ENCODE results near the gene NPAS3.

NPAS3 gene

GRCh38 chr14:33781236-33781635, 842.6 kb downstream of the NPAS3 start:
- H3K27me3 ChIP-seq (ENCODE audit: control insufficient read depth in 1 of 2, insufficient read depth in 2 of 2, low read length in 2 of 2), result no peaks in the 10 kb centered on the region
- no peak overlapping the region for H3K27ac ChIP-seq (ENCODE audit: low read length)
- no peak overlapping the region for H3K9ac ChIP-seq (ENCODE audit: low read length in 2 of 2)

GRCh38 chr14:33782923-33783322, 844.2 kb downstream of the NPAS3 start:
- no peaks in the 10 kb centered on the region for H3K36me3 ChIP-seq (ENCODE audit: control insufficient read depth in 2 of 2, insufficient read depth in 2 of 2, low read length in 2 of 2)
- no peak overlapping the region for H3K4me3 ChIP-seq (ENCODE audit: low read length in 2 of 2)
- H3K27ac ChIP-seq (ENCODE audit: low read length), result no peak overlapping the region
- no peak overlapping the region for H3K9ac ChIP-seq (ENCODE audit: low read length in 2 of 2)
- peaks cover 2% of the 10 kb centered on the region for H3K4me1 ChIP-seq (ENCODE audit: control insufficient read depth, insufficient read depth, low read length)
- no peaks in the 10 kb centered on the region for H3K9me3 ChIP-seq (ENCODE audit: control insufficient read depth in 2 of 2, low read length in 2 of 2)
- H3K27me3 ChIP-seq (ENCODE audit: control insufficient read depth in 1 of 2, insufficient read depth in 2 of 2, low read length in 2 of 2), result no peaks in the 10 kb centered on the region

More at GRCh38 chr14:33781236-33781635, 842.6 kb downstream of the NPAS3 start:
- Histone ChIP-seq H3K4me3 (ENCODE audit: low read length in 2 of 2) (no peak overlapping the region), H3K4me1 (ENCODE audit: control insufficient read depth, insufficient read depth, low read length) (peaks cover 2% of the 10 kb centered on the region), H3K9me3 (ENCODE audit: control insufficient read depth in 2 of 2, low read length in 2 of 2) (no peaks in the 10 kb centered on the region), H3K36me3 (ENCODE audit: control insufficient read depth in 2 of 2, insufficient read depth in 2 of 2, low read length in 2 of 2) (no peaks in the 10 kb centered on the region)

GRCh38 chr14:33786091-33786825, 847.6 kb downstream of the NPAS3 start:
- no peak overlapping the region for H3K27ac ChIP-seq (ENCODE audit: low read length)
- H3K36me3 ChIP-seq (ENCODE audit: control insufficient read depth in 2 of 2, insufficient read depth in 2 of 2, low read length in 2 of 2), result no peaks in the 10 kb centered on the region
- no peaks in the 10 kb centered on the region for H3K9me3 ChIP-seq (ENCODE audit: control insufficient read depth in 2 of 2, low read length in 2 of 2)
- no peak overlapping the region for H3K9ac ChIP-seq (ENCODE audit: low read length in 2 of 2)
- no peak overlapping the region for H3K4me3 ChIP-seq (ENCODE audit: low read length in 2 of 2)
- no peaks in the 10 kb centered on the region for H3K27me3 ChIP-seq (ENCODE audit: control insufficient read depth in 1 of 2, insufficient read depth in 2 of 2, low read length in 2 of 2)
- H3K4me1 ChIP-seq (ENCODE audit: control insufficient read depth, insufficient read depth, low read length), result no peaks in the 10 kb centered on the region

- Histone ChIP-seq H3K27me3 (ENCODE audit: control insufficient read depth in 1 of 2, insufficient read depth in 2 of 2, low read length in 2 of 2) (no peaks in the 10 kb centered on the region), H3K27ac (ENCODE audit: low read length) (no peak overlapping the region), H3K36me3 (ENCODE audit: control insufficient read depth in 2 of 2, insufficient read depth in 2 of 2, low read length in 2 of 2) (no peaks in the 10 kb centered on the region), H3K9ac (ENCODE audit: low read length in 2 of 2) (no peak overlapping the region), H3K9me3 (ENCODE audit: control insufficient read depth in 2 of 2, low read length in 2 of 2) (no peaks in the 10 kb centered on the region), H3K4me1 (ENCODE audit: control insufficient read depth, insufficient read depth, low read length) (peaks cover 2% of the 10 kb centered on the region), H3K4me3 (ENCODE audit: low read length in 2 of 2) (no peak overlapping the region)
Observed at GRCh38 chr14:33788161-33788560, 849.5 kb downstream of the NPAS3 start.

GRCh38 chr14:33790996-33791395, 852.3 kb downstream of the NPAS3 start:
- Histone ChIP-seq H3K27ac (ENCODE audit: low read length) (no peak overlapping the region), H3K4me3 (ENCODE audit: low read length in 2 of 2) (no peak overlapping the region), H3K36me3 (ENCODE audit: control insufficient read depth in 2 of 2, insufficient read depth in 2 of 2, low read length in 2 of 2) (no peaks in the 10 kb centered on the region), H3K9ac (ENCODE audit: low read length in 2 of 2) (no peak overlapping the region), H3K27me3 (ENCODE audit: control insufficient read depth in 1 of 2, insufficient read depth in 2 of 2, low read length in 2 of 2) (no peaks in the 10 kb centered on the region), H3K9me3 (ENCODE audit: control insufficient read depth in 2 of 2, low read length in 2 of 2) (no peaks in the 10 kb centered on the region), H3K4me1 (ENCODE audit: control insufficient read depth, insufficient read depth, low read length) (peaks cover 8% of the 10 kb centered on the region)

GRCh38 chr14:33792009-33792719, 853.5 kb downstream of the NPAS3 start:
- Histone ChIP-seq H3K27ac (ENCODE audit: low read length) (no peak overlapping the region), H3K36me3 (ENCODE audit: control insufficient read depth in 2 of 2, insufficient read depth in 2 of 2, low read length in 2 of 2) (no peaks in the 10 kb centered on the region), H3K4me1 (ENCODE audit: control insufficient read depth, insufficient read depth, low read length) (peaks cover 8% of the 10 kb centered on the region), H3K4me3 (ENCODE audit: low read length in 2 of 2) (peak overlapping the region; percentile 65 to 70), H3K9ac (ENCODE audit: low read length in 2 of 2) (no peak overlapping the region), H3K27me3 (ENCODE audit: control insufficient read depth in 1 of 2, insufficient read depth in 2 of 2, low read length in 2 of 2) (no peaks in the 10 kb centered on the region), H3K9me3 (ENCODE audit: control insufficient read depth in 2 of 2, low read length in 2 of 2) (no peaks in the 10 kb centered on the region)

GRCh38 chr14:33792720-33793368, 854.2 kb downstream of the NPAS3 start:
- Histone ChIP-seq H3K9me3 (ENCODE audit: control insufficient read depth in 2 of 2, low read length in 2 of 2) (no peaks in the 10 kb centered on the region), H3K36me3 (ENCODE audit: control insufficient read depth in 2 of 2, insufficient read depth in 2 of 2, low read length in 2 of 2) (peaks cover 0 to 2% of the 10 kb centered on the region in 2 donors), H3K27me3 (ENCODE audit: control insufficient read depth in 1 of 2, insufficient read depth in 2 of 2, low read length in 2 of 2) (no peaks in the 10 kb centered on the region), H3K27ac (ENCODE audit: low read length) (peak overlapping the region; percentile 53), H3K4me3 (ENCODE audit: low read length in 2 of 2) (peak overlapping the region; percentile 65 to 70), H3K4me1 (ENCODE audit: control insufficient read depth, insufficient read depth, low read length) (peaks cover 8% of the 10 kb centered on the region), H3K9ac (ENCODE audit: low read length in 2 of 2) (peak overlapping the region; percentile 47 to 64)

GRCh38 chr14:33793398-33794110, 854.9 kb downstream of the NPAS3 start:
- Histone ChIP-seq H3K4me1 (ENCODE audit: control insufficient read depth, insufficient read depth, low read length) (peaks cover 8% of the 10 kb centered on the region), H3K27me3 (ENCODE audit: control insufficient read depth in 1 of 2, insufficient read depth in 2 of 2, low read length in 2 of 2) (no peaks in the 10 kb centered on the region), H3K27ac (ENCODE audit: low read length) (peak overlapping the region; percentile 53), H3K4me3 (ENCODE audit: low read length in 2 of 2) (peak overlapping the region; percentile 65 to 70), H3K36me3 (ENCODE audit: control insufficient read depth in 2 of 2, insufficient read depth in 2 of 2, low read length in 2 of 2) (peaks cover 0 to 2% of the 10 kb centered on the region in 2 donors), H3K9ac (ENCODE audit: low read length in 2 of 2) (peak overlapping the region in 1 of 2 donors; percentile 47), H3K9me3 (ENCODE audit: control insufficient read depth in 2 of 2, low read length in 2 of 2) (no peaks in the 10 kb centered on the region)

- H3K9me3 ChIP-seq (ENCODE audit: control insufficient read depth in 2 of 2, low read length in 2 of 2), result no peaks in the 10 kb centered on the region
- H3K4me3 ChIP-seq (ENCODE audit: low read length in 2 of 2), result no peak overlapping the region
- peaks cover 0 to 2% of the 10 kb centered on the region in 2 donors for H3K36me3 ChIP-seq (ENCODE audit: control insufficient read depth in 2 of 2, insufficient read depth in 2 of 2, low read length in 2 of 2)
- H3K4me1 ChIP-seq (ENCODE audit: control insufficient read depth, insufficient read depth, low read length), result peaks cover 8% of the 10 kb centered on the region
- H3K27me3 ChIP-seq (ENCODE audit: control insufficient read depth in 1 of 2, insufficient read depth in 2 of 2, low read length in 2 of 2), result no peaks in the 10 kb centered on the region
- H3K9ac ChIP-seq (ENCODE audit: low read length in 2 of 2), result no peak overlapping the region
- no peak overlapping the region for H3K27ac ChIP-seq (ENCODE audit: low read length)
Observed at GRCh38 chr14:33794791-33795305, 856.2 kb downstream of the NPAS3 start.

GRCh38 chr14:33796356-33796755, 857.7 kb downstream of the NPAS3 start:
- H3K9me3 ChIP-seq (ENCODE audit: control insufficient read depth in 2 of 2, low read length in 2 of 2), result no peaks in the 10 kb centered on the region
- H3K27me3 ChIP-seq (ENCODE audit: control insufficient read depth in 1 of 2, insufficient read depth in 2 of 2, low read length in 2 of 2), result peaks cover 0 to 4% of the 10 kb centered on the region in 2 donors
- no peak overlapping the region for H3K9ac ChIP-seq (ENCODE audit: low read length in 2 of 2)
- peaks cover 0 to 2% of the 10 kb centered on the region in 2 donors for H3K36me3 ChIP-seq (ENCODE audit: control insufficient read depth in 2 of 2, insufficient read depth in 2 of 2, low read length in 2 of 2)
- no peak overlapping the region for H3K27ac ChIP-seq (ENCODE audit: low read length)
- H3K4me1 ChIP-seq (ENCODE audit: control insufficient read depth, insufficient read depth, low read length), result peaks cover 8% of the 10 kb centered on the region
- no peak overlapping the region for H3K4me3 ChIP-seq (ENCODE audit: low read length in 2 of 2)
